Activated CD8-positive, alpha-beta memory T cell treated with anti-CD3 and anti-CD28 coated beads, Interleukin-2, amount 50 U/mL, for 4 hours (primary cell): Measurements from ENCODE around the gene BARHL1.

Experiments
- DNase-seq: peaks from one replicate; pipeline ENCODE4 v3.0.0-alpha.2; 2020

Gene BARHL1

DNA sequence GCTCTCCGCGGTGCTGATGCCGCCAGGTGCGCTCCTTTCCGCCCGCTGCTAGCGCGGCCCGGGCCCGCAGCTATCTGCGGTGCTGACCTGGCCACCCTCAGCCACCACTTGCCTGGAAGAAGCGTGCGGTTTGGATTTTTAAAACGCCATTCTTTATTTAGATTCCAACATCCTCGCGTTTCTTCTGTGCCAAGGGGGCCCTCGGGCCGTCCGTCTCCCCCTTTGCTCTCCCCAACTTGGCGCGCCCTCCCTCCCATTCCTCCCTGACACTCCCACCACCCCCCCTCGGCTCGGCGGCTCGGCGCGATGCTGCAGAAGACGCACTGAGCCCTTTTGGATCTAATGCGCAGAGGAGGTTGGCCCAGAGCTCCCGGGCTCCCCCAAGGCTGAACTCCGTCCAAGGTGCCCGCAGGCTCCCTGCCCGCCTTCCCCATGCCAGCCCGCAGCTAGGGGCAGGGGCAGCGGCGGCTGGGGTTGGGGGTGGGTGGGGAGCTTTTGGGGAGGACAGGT is at the start of gene BARHL1:
Gene BARHL1 (plus strand): TSS at position 331 of the 510 bp plus-strand sequence. CDS start 192 bp downstream, outside the sequence.
- no peak for DNase-seq

DNA sequence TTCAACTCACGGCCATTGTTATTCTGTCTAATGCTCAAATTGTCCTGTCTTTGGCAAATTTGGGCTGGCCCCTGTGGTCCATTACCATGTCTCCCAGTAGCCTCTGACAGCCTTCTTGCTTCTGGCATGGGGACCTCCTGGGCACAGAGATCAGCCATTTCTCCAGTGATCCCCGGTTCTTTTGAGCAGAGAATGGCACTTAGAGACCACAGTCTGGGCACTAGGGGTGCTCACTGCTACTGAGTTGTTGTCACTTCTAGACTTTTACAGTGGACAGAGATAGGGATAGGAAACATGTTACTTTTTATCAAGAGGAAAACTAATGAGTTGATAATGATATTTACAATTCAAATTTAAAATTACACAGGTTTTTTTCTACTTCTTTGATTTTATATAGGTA is 47.6 kb upstream of the BARHL1 start:
- no peak for DNase-seq

GRCh38 chr9:132536124-132536523 is 46.3 kb upstream of the BARHL1 start:
- DNase-seq, result no peak

GRCh38 chr9:132537352-132537751 is 45.1 kb upstream of the BARHL1 start:
- no peak for DNase-seq

GRCh38 chr9:132538071-132538470 is 44.3 kb upstream of the BARHL1 start:
- no peak for DNase-seq

DNA sequence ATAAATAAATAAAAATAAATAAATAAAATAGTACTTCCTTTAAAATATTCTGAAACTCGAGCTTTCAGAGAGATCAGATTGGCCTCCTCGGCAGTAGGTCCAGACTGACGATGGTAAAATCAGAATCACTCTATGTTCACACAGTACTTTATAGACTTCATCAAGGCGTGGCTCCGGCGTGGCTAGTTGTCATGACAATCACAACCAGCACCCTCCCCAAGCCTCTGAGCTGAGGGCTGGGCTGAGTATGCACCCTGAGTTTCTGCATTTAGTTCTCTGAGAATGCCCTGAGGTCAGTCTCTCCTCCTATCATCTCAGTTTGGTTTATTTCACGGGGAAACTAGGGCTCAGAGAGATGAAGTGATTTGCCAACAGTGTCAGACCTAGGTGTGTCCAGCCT is 43.3 kb upstream of the BARHL1 start:
- no peak for DNase-seq

- no peak for DNase-seq
Observed at GRCh38 chr9:132541051-132541450, 41.4 kb upstream of the BARHL1 start.

- no peak for DNase-seq
Observed at GRCh38 chr9:132541870-132542830, 40.3 kb upstream of the BARHL1 start.

DNA sequence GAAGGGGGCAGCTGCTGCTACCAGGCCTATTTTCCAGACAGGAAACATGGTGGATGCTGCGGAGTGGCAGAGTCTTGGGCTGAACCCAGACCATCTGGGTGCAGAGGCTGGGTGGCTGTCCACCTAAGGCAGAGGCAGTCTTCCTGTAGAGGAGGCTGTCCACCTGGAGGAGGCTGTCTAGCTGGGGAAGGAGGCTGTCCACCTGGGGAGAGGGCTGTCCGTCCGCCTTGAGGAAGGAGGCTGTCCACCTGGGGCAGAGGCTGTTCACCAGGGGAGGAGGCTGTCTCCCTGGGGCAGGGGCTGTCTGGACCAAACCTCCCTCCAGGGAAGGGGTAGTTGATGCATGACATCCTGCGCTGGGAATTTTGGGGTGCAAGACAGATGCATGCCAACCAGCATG is 39.2 kb upstream of the BARHL1 start:
- DNase-seq, result no peak

DNA sequence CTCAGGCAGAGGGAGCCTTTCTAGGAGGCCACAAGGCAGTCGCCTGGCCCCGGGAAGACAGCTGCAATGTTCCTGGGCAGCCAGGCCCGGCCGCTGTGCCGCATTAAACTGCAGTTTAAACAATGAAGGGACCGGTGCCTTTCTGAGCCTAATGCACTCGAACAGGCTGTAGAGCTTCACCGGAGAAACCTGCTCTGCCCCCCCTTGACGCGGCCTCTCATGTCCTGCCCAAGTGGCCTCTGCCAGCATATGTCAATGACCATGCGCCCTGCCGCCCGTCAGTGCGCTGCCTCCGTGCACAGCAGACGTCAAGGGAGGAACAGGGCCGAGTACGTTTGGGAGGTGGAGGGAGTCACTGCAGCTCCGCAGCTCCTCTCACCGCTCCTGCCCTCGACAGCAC is 38.4 kb upstream of the BARHL1 start:
- DNase-seq, result no peak

DNA sequence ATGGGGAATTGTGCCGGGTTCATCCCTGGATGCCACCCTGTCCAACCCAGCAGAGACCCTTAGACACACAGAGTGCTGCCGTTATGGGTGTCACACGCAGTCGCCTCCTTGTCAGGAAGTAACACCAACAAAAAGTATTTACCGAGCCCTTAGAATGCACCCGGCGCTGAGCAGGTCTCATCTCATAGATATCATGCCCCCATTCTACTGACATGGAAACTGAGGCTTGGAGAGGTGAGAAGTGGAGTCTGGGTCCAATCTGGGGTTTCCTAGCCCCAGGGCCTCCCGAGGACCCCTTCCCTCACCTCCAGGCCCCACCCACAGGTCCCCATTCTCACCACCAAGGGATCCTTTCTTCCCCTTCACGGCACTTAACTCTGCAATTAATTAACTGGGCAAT is 36.8 kb upstream of the BARHL1 start:
- DNase-seq, result no peak

- no peak for DNase-seq
Observed at GRCh38 chr9:132546148-132547051, 36.0 kb upstream of the BARHL1 start.

GRCh38 chr9:132547052-132547431 is 35.4 kb upstream of the BARHL1 start:
- no peak for DNase-seq

DNA sequence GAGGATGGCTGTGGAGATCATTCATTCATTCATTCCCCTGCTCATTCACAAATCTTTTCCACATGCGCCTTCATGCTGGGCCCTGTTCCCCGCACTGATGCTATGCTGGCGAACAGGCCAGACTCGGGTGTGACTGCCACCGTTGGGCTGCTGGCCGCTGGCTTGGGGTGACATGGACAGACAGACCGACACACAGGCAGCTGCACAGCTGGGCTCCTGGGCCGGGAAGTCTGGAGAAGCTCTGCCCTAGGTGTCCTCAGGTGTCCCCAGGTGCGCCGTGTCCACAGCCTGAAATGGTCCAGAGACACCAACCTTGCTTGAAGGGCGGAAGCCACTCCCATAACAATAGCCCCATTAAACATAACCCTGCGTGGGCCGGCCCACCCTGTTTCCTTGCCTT is 35.0 kb upstream of the BARHL1 start:
- no peak for DNase-seq

DNA sequence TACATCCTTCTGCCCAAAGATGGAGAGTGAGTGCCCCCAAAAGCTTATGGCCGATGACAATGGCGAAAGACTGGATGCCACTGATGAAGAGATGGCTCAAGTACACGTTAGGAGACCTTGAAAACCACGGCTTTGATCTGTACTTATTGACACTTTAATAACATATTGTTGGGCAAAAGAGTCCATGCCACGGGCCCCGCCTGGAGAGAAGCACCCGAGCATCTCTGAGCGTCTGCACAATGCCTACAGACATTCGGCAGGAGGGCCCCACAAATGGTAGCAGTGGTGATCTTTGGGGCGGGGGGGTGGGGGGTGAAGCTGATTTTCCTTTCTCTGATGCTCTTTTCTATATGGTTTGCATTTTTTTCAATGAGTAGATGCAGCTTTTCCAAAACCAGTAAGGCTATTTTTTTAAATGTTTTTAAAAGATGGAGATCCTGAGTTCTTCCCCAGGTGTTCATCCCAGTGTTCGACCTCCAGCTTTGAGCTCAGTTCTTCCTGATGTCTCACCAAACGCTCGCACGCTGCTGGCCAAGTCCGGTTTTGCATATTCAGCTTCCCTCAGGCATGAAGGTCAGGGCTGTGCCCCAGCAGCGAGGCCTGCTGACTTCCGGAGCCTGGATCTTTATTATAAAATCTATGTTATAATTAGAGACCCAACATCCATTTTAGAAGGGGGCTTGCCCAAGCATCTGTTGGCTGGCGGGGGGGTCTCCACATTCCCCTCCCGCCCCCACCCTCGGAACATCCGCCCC is 34.3 kb upstream of the BARHL1 start:
- no peak for DNase-seq

- no peak for DNase-seq
Observed at GRCh38 chr9:132548751-132549640, 33.4 kb upstream of the BARHL1 start.

DNA sequence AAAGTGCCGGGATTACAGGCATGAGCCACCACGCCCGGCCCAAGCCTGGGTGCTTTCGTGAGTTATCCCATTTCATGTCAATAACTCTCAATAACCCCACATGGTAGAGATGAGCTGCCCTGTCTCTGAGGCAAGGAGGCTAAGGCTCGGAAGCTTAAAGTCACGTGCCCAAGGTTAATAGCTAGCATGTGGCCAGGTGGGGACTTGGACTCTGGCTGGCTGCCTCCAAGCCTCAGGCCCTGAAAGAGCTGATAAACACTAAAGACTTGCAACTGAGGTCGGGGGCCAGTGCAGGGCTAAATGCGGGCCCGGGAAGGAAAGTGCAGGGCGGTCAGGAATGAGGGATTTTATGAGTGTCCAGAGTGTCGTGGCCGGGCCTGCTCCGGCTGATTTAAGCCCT is 30.9 kb upstream of the BARHL1 start:
- DNase-seq, result no peak

GRCh38 chr9:132552041-132552440 is 30.4 kb upstream of the BARHL1 start:
- no peak for DNase-seq

GRCh38 chr9:132554755-132555154 is 27.7 kb upstream of the BARHL1 start:
- DNase-seq, result no peak

DNA sequence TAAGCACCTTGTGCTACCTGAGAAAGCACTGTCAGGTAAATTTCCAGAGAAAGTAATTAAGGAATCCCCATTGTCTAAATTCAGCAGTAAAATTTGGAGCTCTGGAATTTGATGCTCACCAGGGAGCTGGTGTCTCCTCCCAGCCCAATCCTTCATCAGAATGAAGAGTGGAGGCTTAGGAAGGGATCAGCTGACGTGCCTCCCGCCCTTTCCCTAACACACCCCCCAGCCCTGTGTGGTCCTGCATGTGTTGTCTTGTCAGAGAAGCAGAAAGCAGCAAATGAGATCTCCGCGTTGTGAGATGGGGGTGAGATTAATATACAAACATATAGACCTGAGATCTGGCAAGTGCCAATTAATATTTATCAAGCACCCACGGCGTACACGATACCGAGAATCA is 26.9 kb upstream of the BARHL1 start:
- DNase-seq, result no peak

GRCh38 chr9:132556235-132556634 is 26.2 kb upstream of the BARHL1 start:
- DNase-seq, result no peak

DNA sequence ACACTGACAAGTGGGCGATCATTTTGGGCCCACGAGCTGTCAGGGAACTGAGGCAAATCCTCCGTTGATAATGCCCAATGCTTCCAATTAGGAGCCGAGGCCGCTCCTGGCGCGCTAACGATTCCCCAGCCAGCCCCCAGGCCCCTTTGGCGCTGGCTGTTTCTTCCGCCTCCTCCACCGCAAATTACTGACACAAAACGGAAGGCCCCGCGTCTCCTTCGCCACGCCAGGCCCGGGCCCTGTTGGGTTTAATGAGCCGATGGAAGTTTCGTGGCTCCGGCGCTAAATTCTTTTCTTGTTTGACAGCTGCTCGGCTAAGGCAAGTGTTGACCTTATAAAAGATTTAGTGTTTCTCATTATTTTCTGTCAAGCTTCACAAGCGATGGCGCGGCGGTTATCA is 25.7 kb upstream of the BARHL1 start:
- no peak for DNase-seq
